Astrocyte (in vitro differentiated cells and primary cell): ENCODE results near the gene ABCC11. TPM values are rescaled to one million over a fixed set of nuclear protein-coding genes. Genes with fewer than 3 reads are reported as not detected.

Source experiments
- DNase-seq: peaks from one replicate; pipeline ENCODE4 v3.0.0-alpha.2; 2010; ENCODE audit warnings: low read depth
- FAIRE-seq: peaks from 2 replicates; lab custom pipeline; 2011; peaks lifted over from hg19 to GRCh38; lab: Jason Lieb, UNC
- H2AFZ ChIP-seq: 2 replicates; pipeline ENCODE4 v1.6.0; 2012; ENCODE audit warnings: low read depth, low read length, inconsistent platforms
- H3K27ac ChIP-seq: 2 replicates; pipeline ENCODE4 v1.5.1; 2011; ENCODE audit warnings: low read depth, low read length, inconsistent platforms
- H3K27me3 ChIP-seq: 2 replicates; pipeline ENCODE4 v1.6.0; 2011; ENCODE audit warnings: low read length, inconsistent platforms; ENCODE audit not compliant: insufficient read depth
- H3K36me3 ChIP-seq: 2 replicates; pipeline ENCODE4 v1.5.1; 2011; ENCODE audit warnings: low read length, inconsistent platforms; ENCODE audit not compliant: insufficient read depth
- H3K4me1 ChIP-seq: 2 replicates; pipeline ENCODE4 v1.5.1; 2011; ENCODE audit warnings: low read length, inconsistent platforms; ENCODE audit not compliant: insufficient read depth
- H3K4me2 ChIP-seq: 2 replicates; pipeline ENCODE4 v1.6.0; 2012; ENCODE audit warnings: low read length, inconsistent platforms
- H3K4me3 ChIP-seq: 2 replicates; pipeline ENCODE4 v1.5.1; 2011; ENCODE audit warnings: low read depth, mild to moderate bottlenecking, low read length, inconsistent platforms; ENCODE audit not compliant: insufficient read depth
- H3K79me2 ChIP-seq: 2 replicates; pipeline ENCODE4 v1.6.0; 2012; ENCODE audit warnings: mild to moderate bottlenecking, low read length, inconsistent platforms; ENCODE audit not compliant: insufficient read depth
- H3K9ac ChIP-seq: 2 replicates; pipeline ENCODE4 v1.6.0; 2012; ENCODE audit warnings: mild to moderate bottlenecking, low read length, inconsistent platforms
- H3K9me3 ChIP-seq: 2 replicates; pipeline ENCODE4 v1.5.1; 2012; ENCODE audit warnings: low read depth, mild to moderate bottlenecking, low read length, inconsistent platforms; ENCODE audit not compliant: insufficient read depth
- H4K20me1 ChIP-seq: 2 replicates; pipeline ENCODE4 v1.6.0; 2012; ENCODE audit warnings: low read length, inconsistent platforms; ENCODE audit not compliant: insufficient read depth
- H3K27ac Mint-ChIP-seq: one replicate; pipeline ENCODE4 v1.8.0; 2021; ENCODE audit warnings: mild to moderate bottlenecking, mixed read lengths; ENCODE audit not compliant: unreplicated experiment
- H3K27me3 Mint-ChIP-seq: one replicate; pipeline ENCODE4 v1.8.0; 2021; ENCODE audit warnings: low read depth, mixed read lengths; ENCODE audit not compliant: unreplicated experiment
- H3K36me3 Mint-ChIP-seq: one replicate; pipeline ENCODE4 v1.8.0; 2021; ENCODE audit warnings: low read depth, mixed read lengths; ENCODE audit not compliant: unreplicated experiment
- H3K4me1 Mint-ChIP-seq: one replicate; pipeline ENCODE4 v1.8.0; 2021; ENCODE audit warnings: low read depth, mixed read lengths; ENCODE audit not compliant: unreplicated experiment
- H3K4me3 Mint-ChIP-seq: one replicate; pipeline ENCODE4 v1.8.0; 2021; ENCODE audit warnings: mild to moderate bottlenecking, moderate library complexity, mixed read lengths; ENCODE audit not compliant: unreplicated experiment
- H3K9me3 Mint-ChIP-seq: one replicate; pipeline ENCODE4 v1.8.0; 2021; ENCODE audit warnings: mild to moderate bottlenecking, mixed read lengths; ENCODE audit not compliant: unreplicated experiment
- EZH2 ChIP-seq: IDR thresholded peaks from 2 replicates; pipeline ENCODE4 v1.6.1; 2012; ENCODE audit warnings: mild to moderate bottlenecking, low read length, inconsistent platforms; ENCODE audit not compliant: insufficient read depth
- total RNA-seq: library from RNA; stranded (reverse); gene quantifications from 2 replicates; pipeline ENCODE4 v1.2.1, GENCODE V29; 2021
- TF ChIP-seq, protein P1 (sequence below): IDR thresholded peaks from 2 replicates; pipeline ENCODE4 v1.5.1; 2011; ENCODE audit warnings: low read depth, mild to moderate bottlenecking, inconsistent platforms, low read length, moderate library complexity; ENCODE audit not compliant: insufficient read depth

Gene ABCC11
- total RNA-seq, 1 donor from 2014 or later: 0.32 TPM

DNA sequence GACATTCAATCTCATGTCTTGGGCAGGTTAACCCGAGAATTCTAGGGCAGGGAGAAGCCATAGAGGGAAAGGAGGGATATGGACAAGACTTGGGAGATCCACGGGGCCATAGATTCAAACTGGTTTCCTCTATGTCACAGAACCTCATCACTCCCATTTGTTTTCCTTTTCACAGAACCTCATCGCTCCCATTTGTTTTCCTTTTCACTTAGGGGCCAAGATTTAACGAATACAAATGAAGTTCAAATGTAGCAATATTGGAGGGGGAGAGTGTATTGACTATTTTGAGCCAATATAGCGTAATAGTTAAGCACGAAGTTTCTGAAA is 42.6 kb downstream of the ABCC11 start:
- Histone ChIP-seq H3K9ac (no peak overlapping the region), H3K27me3 (peaks cover 5% of the 10 kb centered on the region), H3K27ac (no peak overlapping the region), H3K9me3 (no peaks in the 10 kb centered on the region), H3K79me2 (no peaks in the 10 kb centered on the region), H2AFZ (no peak overlapping the region), H4K20me1 (no peaks in the 10 kb centered on the region), H3K4me2 (no peak overlapping the region), H3K36me3 (no peaks in the 10 kb centered on the region), H3K4me3 (no peak overlapping the region), H3K4me1 (no peaks in the 10 kb centered on the region)
- Mint-ChIP-seq H3K4me1 (no peaks in the 10 kb centered on the region), H3K27ac (no peak overlapping the region), H3K4me3 (no peak overlapping the region), H3K27me3 (peaks cover 8% of the 10 kb centered on the region), H3K36me3 (no peaks in the 10 kb centered on the region), H3K9me3 (no peaks in the 10 kb centered on the region)
- no peak for FAIRE-seq
- TF ChIP-seq EZH2: no peak
- TF ChIP-seq, protein P1, sequence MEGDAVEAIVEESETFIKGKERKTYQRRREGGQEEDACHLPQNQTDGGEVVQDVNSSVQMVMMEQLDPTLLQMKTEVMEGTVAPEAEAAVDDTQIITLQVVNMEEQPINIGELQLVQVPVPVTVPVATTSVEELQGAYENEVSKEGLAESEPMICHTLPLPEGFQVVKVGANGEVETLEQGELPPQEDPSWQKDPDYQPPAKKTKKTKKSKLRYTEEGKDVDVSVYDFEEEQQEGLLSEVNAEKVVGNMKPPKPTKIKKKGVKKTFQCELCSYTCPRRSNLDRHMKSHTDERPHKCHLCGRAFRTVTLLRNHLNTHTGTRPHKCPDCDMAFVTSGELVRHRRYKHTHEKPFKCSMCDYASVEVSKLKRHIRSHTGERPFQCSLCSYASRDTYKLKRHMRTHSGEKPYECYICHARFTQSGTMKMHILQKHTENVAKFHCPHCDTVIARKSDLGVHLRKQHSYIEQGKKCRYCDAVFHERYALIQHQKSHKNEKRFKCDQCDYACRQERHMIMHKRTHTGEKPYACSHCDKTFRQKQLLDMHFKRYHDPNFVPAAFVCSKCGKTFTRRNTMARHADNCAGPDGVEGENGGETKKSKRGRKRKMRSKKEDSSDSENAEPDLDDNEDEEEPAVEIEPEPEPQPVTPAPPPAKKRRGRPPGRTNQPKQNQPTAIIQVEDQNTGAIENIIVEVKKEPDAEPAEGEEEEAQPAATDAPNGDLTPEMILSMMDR: no peak
- DNase-seq: no peak

DNA sequence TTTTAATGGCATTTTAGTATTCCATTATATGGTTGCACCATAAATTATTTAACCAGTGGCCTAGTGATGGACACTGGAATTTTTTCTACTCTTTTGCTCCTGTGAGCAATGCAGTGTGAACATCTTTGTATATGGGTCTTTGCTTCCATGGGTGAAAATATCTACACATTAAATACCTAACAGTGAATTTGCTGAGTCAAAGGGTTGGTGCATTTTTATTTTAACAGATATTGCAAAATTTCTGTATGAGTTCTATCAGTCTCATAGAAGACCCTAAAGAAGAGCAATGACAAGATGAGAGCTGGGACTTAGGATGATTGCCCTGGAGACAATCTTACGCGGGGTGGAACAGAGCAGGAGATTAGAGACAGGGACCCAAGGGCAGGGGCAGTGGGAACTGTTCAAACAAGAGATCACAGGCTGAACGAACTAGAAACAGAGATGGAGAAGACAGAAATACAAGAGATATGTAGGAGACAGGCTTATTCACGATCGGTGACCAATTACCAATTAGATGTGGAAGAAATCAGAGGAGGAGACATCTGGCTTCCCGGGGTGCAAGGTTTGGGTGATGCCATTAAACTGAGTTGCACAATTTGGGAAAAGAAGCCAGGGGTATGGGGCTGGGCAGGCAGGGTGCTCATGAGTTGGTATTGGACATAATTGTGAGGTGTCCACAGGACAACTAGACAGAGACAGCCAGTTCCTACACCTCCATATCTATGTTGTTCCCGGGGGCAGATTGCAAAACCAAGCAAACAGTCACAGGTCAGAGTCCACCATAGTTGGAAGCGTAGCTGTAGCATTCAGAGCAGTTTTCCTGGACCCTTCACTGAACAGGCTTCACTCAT is 43.1 kb downstream of the ABCC11 start:
- no peak overlapping the region for H3K4me3 Mint-ChIP-seq
- no peaks in the 10 kb centered on the region for H3K36me3 ChIP-seq
- H3K79me2 ChIP-seq: no peaks in the 10 kb centered on the region
- H3K4me3 ChIP-seq: no peak overlapping the region
- no peak overlapping the region for H3K4me2 ChIP-seq
- peaks cover 8% of the 10 kb centered on the region for H3K27me3 Mint-ChIP-seq
- TF ChIP-seq, protein P1: no peak
- no peak for TF ChIP-seq EZH2
- H2AFZ ChIP-seq: no peak overlapping the region
- DNase-seq (no peak), FAIRE-seq (no peak)
- H3K9me3 ChIP-seq: no peaks in the 10 kb centered on the region
- no peaks in the 10 kb centered on the region for H3K4me1 Mint-ChIP-seq
- no peak overlapping the region for H3K27ac Mint-ChIP-seq
- H3K9me3 Mint-ChIP-seq: no peaks in the 10 kb centered on the region
- no peaks in the 10 kb centered on the region for H3K4me1 ChIP-seq
- H3K27me3 ChIP-seq: peaks cover 5% of the 10 kb centered on the region
- no peak overlapping the region for H3K9ac ChIP-seq
- H3K36me3 Mint-ChIP-seq: no peaks in the 10 kb centered on the region
- no peak overlapping the region for H3K27ac ChIP-seq
- no peaks in the 10 kb centered on the region for H4K20me1 ChIP-seq
